IMR-90 (cell line): ENCODE measurements around the gene CCDC148. TPM values are rescaled to one million over a fixed set of nuclear protein-coding genes. Genes with fewer than 3 reads are reported as not detected.

Source experiments
- ATAC-seq: fragments of 200-7000 bp; cut with Tn5 transposase; 2 replicates; pipeline ENCODE4 v1.9.1; 2020; ENCODE audit warnings: low read depth, mild to moderate bottlenecking, moderate library complexity
- BruUV-seq: library from RNA; stranded (reverse); fragments of 400-500 nt; replicated peaks from 2 replicates; lab custom pipeline; 2021; lab: Mats Ljungman, UMichigan
- CTCF ChIA-PET: fragments of 300-600 bp; formaldehyde crosslinking; extraction: SDS; loops from one replicate; lab custom pipeline; 2021; ENCODE audit warnings: antibody characterized with exemption; lab: Yijun Ruan, JAX
- POLR2A ChIA-PET: fragments of 300-600 bp; sonication (Branson Sonifier 250); formaldehyde crosslinking; loops from one replicate; lab custom pipeline; 2022; ENCODE audit warnings: antibody characterized with exemption; ENCODE audit not compliant: unreplicated experiment; lab: Charles Lee
- DNase-seq: peaks from one replicate; pipeline ENCODE4 v3.0.0; 2013
- H2AFZ ChIP-seq: replicated peaks from 2 replicates; pipeline ENCODE3; 2013; ENCODE audit warnings: low read length, mild to moderate bottlenecking; ENCODE audit not compliant: poor library complexity
- H2AK5ac ChIP-seq: 2 replicates; pipeline ENCODE4 v1.6.1; 2013; ENCODE audit warnings: low read depth, low read length, inconsistent platforms
- H2AK9ac ChIP-seq: replicated peaks from 2 replicates; pipeline ENCODE3; 2013; ENCODE audit warnings: mild to moderate bottlenecking, low read depth, low read length, moderate library complexity; ENCODE audit not compliant: poor library complexity
- H2BK120ac ChIP-seq: 2 replicates; pipeline ENCODE4 v1.6.1; 2013; ENCODE audit warnings: low read depth, low read length, inconsistent platforms
- H2BK15ac ChIP-seq: 3 replicates; pipeline ENCODE4 v1.6.1; 2013; ENCODE audit warnings: low read depth, low read length, inconsistent platforms
- H2BK20ac ChIP-seq: 2 replicates; pipeline ENCODE4 v1.6.1; 2013; ENCODE audit warnings: low read depth, mild to moderate bottlenecking, inconsistent platforms, low read length, moderate library complexity
- H2BK5ac ChIP-seq: 2 replicates; pipeline ENCODE4 v1.6.1; 2013; ENCODE audit warnings: mild to moderate bottlenecking, low read depth, low read length, inconsistent platforms; ENCODE audit not compliant: poor library complexity, severe bottlenecking
- H3K14ac ChIP-seq: replicated peaks from 2 replicates; pipeline ENCODE4 v1.6.1; 2013; ENCODE audit warnings: low read depth, low read length, inconsistent platforms
- H3K18ac ChIP-seq: 2 replicates; pipeline ENCODE4 v1.6.1; 2013; ENCODE audit warnings: low read depth, low read length, control low read depth
- H3K23ac ChIP-seq: 2 replicates; pipeline ENCODE4 v1.6.1; 2013; ENCODE audit warnings: low read depth, low read length, inconsistent platforms
- H3K27ac ChIP-seq: 2 replicates; pipeline ENCODE4 v1.5.1; 2013; ENCODE audit warnings: mild to moderate bottlenecking, control low read depth, low read length; ENCODE audit not compliant: insufficient read depth
- H3K27me3 ChIP-seq: 2 replicates; pipeline ENCODE4 v1.6.1; 2013; ENCODE audit warnings: low read length; ENCODE audit not compliant: control insufficient read depth, insufficient read depth
- H3K36me3 ChIP-seq: 2 replicates; pipeline ENCODE4 v1.6.1; 2013; ENCODE audit warnings: low read length, mixed read lengths; ENCODE audit not compliant: control insufficient read depth, insufficient read depth
- H3K4ac ChIP-seq: 2 replicates; pipeline ENCODE4 v1.6.1; 2013; ENCODE audit warnings: low read depth, low read length, inconsistent platforms
- H3K4me1 ChIP-seq: 2 replicates; pipeline ENCODE4 v1.6.1; 2013; ENCODE audit warnings: low read length, mixed read lengths; ENCODE audit not compliant: control insufficient read depth, insufficient read depth
- H3K4me2 ChIP-seq: 2 replicates; pipeline ENCODE4 v1.6.1; 2013; ENCODE audit warnings: low read depth, mild to moderate bottlenecking, control low read depth, low read length, moderate library complexity
- H3K4me3 ChIP-seq: 2 replicates; pipeline ENCODE4 v1.5.1; 2013; ENCODE audit warnings: low read depth, mild to moderate bottlenecking, control low read depth, low read length, moderate library complexity; ENCODE audit not compliant: insufficient read depth
- H3K56ac ChIP-seq: 2 replicates; pipeline ENCODE4 v1.6.1; 2013; ENCODE audit warnings: low read length, inconsistent platforms; ENCODE audit not compliant: insufficient read depth; ENCODE audit errors: extremely low read depth
- H3K79me1 ChIP-seq, 2 experiments: 2 replicates each; pipeline ENCODE4 v1.6.1; 2013; ENCODE audit warnings: low read length in 2 of 2, inconsistent platforms in 1 of 2, low read depth in 1 of 2
- H3K9ac ChIP-seq: 2 replicates; pipeline ENCODE4 v1.6.1; 2013; ENCODE audit warnings: low read depth, low read length, control low read depth
- H3K9me1 ChIP-seq: 2 replicates; pipeline ENCODE4 v1.6.1; 2013; ENCODE audit warnings: low read length, inconsistent platforms; ENCODE audit not compliant: insufficient read depth
- H3K9me3 ChIP-seq: 2 replicates; pipeline ENCODE4 v1.6.1; 2013; ENCODE audit warnings: low read length; ENCODE audit not compliant: control insufficient read depth, insufficient read depth
- H4K20me1 ChIP-seq: 2 replicates; pipeline ENCODE4 v1.6.1; 2013; ENCODE audit warnings: low read length, inconsistent platforms; ENCODE audit not compliant: insufficient read depth
- H4K5ac ChIP-seq: 2 replicates; pipeline ENCODE4 v1.6.1; 2013; ENCODE audit warnings: mild to moderate bottlenecking, low read depth, low read length, control low read depth
- H4K8ac ChIP-seq, 2 experiments: 2 replicates each; pipeline ENCODE4 v1.6.1; 2013; ENCODE audit warnings: low read depth in 2 of 2, low read length in 2 of 2, control low read depth in 1 of 2, inconsistent platforms in 1 of 2
- H4K91ac ChIP-seq: 2 replicates; pipeline ENCODE4 v1.6.1; 2013; ENCODE audit warnings: low read depth, low read length, inconsistent platforms; ENCODE audit not compliant: insufficient read depth
- BHLHE40 ChIP-seq: fragments of 150-350 bp; IDR thresholded peaks from 2 replicates; pipeline ENCODE4 v1.6.1; 2016; ENCODE audit warnings: mild to moderate bottlenecking, low read depth, low read length
- CEBPB ChIP-seq: IDR thresholded peaks from 2 replicates; pipeline ENCODE4 v1.6.1; 2012; ENCODE audit warnings: low read depth, low read length, improper control_type of control experiment
- CHD1 ChIP-seq: IDR thresholded peaks from 2 replicates; pipeline ENCODE4 v1.6.1; 2012; ENCODE audit warnings: low read depth, low read length, improper control_type of control experiment
- CTCF ChIP-seq: conservative IDR thresholded peaks from 2 replicates; pipeline ENCODE4 v1.5.1; 2012; ENCODE audit warnings: mild to moderate bottlenecking, low read depth, low read length, improper control_type of control experiment
- FOS ChIP-seq: fragments of 150-350 bp; IDR thresholded peaks from 2 replicates; pipeline ENCODE4 v1.6.1; 2016; ENCODE audit warnings: low read depth, low read length
- MAZ ChIP-seq: IDR thresholded peaks from 2 replicates; pipeline ENCODE4 v1.6.1; 2012; ENCODE audit warnings: low read depth, mild to moderate bottlenecking, low read length, improper control_type of control experiment, moderate library complexity, borderline replicate concordance
- MXI1 ChIP-seq: IDR thresholded peaks from 2 replicates; pipeline ENCODE4 v1.6.1; 2012; ENCODE audit warnings: low read depth, mild to moderate bottlenecking, low read length, moderate library complexity, borderline replicate concordance
- SMC3 ChIP-seq: fragments of 150-350 bp; IDR thresholded peaks from 2 replicates; pipeline ENCODE4 v1.6.1; 2016; ENCODE audit warnings: low read depth, mild to moderate bottlenecking, antibody characterized with exemption, low read length, moderate library complexity
- WGBS, 2 experiments: methylation state at CpG; one replicate each; pipeline versions ENCODE4 v1.1.5 to v1.1.7; 2013; ENCODE audit warnings: missing lambda C conversion rate in 2 of 2; ENCODE audit not compliant: insufficient read length in 1 of 2; ENCODE audit errors: extremely low coverage in 2 of 2; 5-methylcytosine and 5-hydroxymethylcytosine counted together
- dilution Hi-C: fragments of 300-500 bp; cut with HindIII; formaldehyde crosslinking; loops from one replicate; pipeline ENCODE4 v1.14.3; 2018; ENCODE audit warnings: low sequenced_read_pairs; ENCODE audit not compliant: unreplicated experiment
- in situ Hi-C: fragments of 300-500 bp; cut with MboI; formaldehyde crosslinking; loops from 3 replicates; pipeline ENCODE4 v1.14.3; 2019; ENCODE audit warnings: low sequenced_read_pairs, inconsistent platforms, mixed read lengths
- intact Hi-C: fragments of 100-400 bp; cut with micrococcal nuclease; formaldehyde crosslinking; loops from 2 replicates; pipeline ENCODE4 v1.10.0; 2022
- polyA plus RNA-seq, 3 experiments: library from polyadenylated mRNA; depleted of rRNA; stranded (reverse); fragments of >200 nt; gene quantifications; 2 replicates each; pipeline ENCODE4 v1.2.3, GENCODE V29; 2012; ENCODE audit warnings: low replicate concordance in 1 of 3
- total RNA-seq: library from RNA; depleted of rRNA; stranded (reverse); fragments of >200 nt; gene quantifications from 2 replicates; pipeline ENCODE4 v1.2.3, GENCODE V29; 2012

CCDC148 gene
- total and polyA plus RNA-seq, 2 of the 4 experiments (the other 2 are of a cell fraction), result 0.18 to 0.31 TPM

DNA sequence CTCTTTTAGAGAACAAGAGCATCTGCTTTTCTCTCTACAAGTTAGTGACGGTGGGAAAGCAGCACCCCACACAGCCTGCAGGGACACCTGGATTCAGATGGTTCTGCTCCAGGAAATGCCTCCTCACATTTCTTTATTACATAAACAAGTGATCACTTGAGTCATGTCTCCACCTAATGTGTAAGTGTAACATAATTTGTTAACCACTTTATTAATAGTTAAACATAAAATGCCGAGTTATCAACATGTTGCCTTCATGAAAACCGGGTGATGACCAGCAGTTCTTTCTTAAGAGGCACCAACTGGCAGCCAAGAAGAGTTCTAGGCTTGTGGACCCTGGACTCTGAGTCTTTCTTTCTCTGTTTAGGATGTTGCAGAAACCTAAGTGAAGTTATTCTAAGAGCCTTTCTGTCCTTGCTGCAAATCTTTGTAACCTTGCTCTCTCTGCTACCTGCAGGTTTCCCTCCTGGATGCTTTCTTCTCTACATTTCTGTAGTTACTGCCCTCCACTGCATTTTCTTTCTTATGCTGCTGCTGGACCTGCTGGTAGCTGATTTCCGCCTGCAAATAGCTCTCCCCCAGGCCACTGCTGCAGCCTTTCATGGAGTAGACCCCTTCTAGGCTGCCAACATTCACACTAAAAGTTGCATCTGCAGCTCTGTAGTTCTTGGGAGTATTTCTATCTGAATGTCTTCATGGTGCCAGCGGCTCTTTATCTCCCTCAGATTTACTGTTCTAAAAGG, 330.6 kb downstream of the CCDC148 start:
- H3K4me3 ChIP-seq, result no peak overlapping the region
- H3K27ac ChIP-seq, result no peak overlapping the region
- in situ Hi-C loops (no loop called here), intact Hi-C loops (no loop called here), dilution Hi-C loops (no loop called here)
- ChIA-PET POLR2A (no interaction called here), CTCF (no interaction called here)
- H3K18ac ChIP-seq, result no peak overlapping the region
- H3K4ac ChIP-seq, result no peak overlapping the region
- no peak overlapping the region for H2BK15ac ChIP-seq
- no peaks in the 10 kb centered on the region for H3K79me1 ChIP-seq
- H3K9ac ChIP-seq, result no peak overlapping the region
- no peaks in the 10 kb centered on the region for H3K9me1 ChIP-seq
- no peak overlapping the region for H2BK5ac ChIP-seq
- H2AK9ac ChIP-seq, result no peak overlapping the region
- no peak overlapping the region for H2BK120ac ChIP-seq
- H3K36me3 ChIP-seq, result no peaks in the 10 kb centered on the region
- no peak for TF ChIP-seq MXI1
- TF ChIP-seq CTCF, result no peak
- TF ChIP-seq MAZ, result no peak
- TF ChIP-seq BHLHE40, result no peak
- no peak for TF ChIP-seq CHD1
- TF ChIP-seq FOS, result no peak
- TF ChIP-seq SMC3, result no peak
- TF ChIP-seq CEBPB, result no peak
- H2AFZ ChIP-seq, result no peak overlapping the region
- BruUV-seq, result no TSS peak
- ATAC-seq (no peak), DNase-seq (no peak)
- WGBS, 2 experiments, result no CpG with 5 or more reads among the region's 5 CpGs
- H3K27me3 ChIP-seq, result 0 out of 2 replicates have a peak, but pooled peaks cover 2% of the 10 kb centered on the region
- no peak overlapping the region for H3K4me2 ChIP-seq
- H3K14ac ChIP-seq, result no peak overlapping the region
- H4K8ac ChIP-seq, result no peak overlapping the region
- no peaks in the 10 kb centered on the region for H4K20me1 ChIP-seq
- H3K9me3 ChIP-seq, result no peaks in the 10 kb centered on the region
- no peak overlapping the region for H3K23ac ChIP-seq
- no peaks in the 10 kb centered on the region for H3K4me1 ChIP-seq
- H2AK5ac ChIP-seq, result no peak overlapping the region
- H2BK20ac ChIP-seq, result no peak overlapping the region
- H4K5ac ChIP-seq, result no peak overlapping the region
- H4K91ac ChIP-seq, result no peak overlapping the region
- H3K56ac ChIP-seq, result no peak overlapping the region
